Inferior parietal cortex (tissue), 1 donor: ENCODE results near the gene PLEKHN1.
"Not testable (repeated sequence)": the region's sequence is repeated elsewhere in the genome, so short reads cannot be mapped to it uniquely, and the experiment has no call there.

Experiments used
- DNase-seq: peaks from one replicate; pipeline ENCODE4 v3.0.0-alpha.2; 2016; ENCODE audit errors: extremely low spot score

The PLEKHN1 gene

GRCh38 chr1:992362-992761 lies 26.1 kb downstream of the PLEKHN1 start:
- DNase-seq, result no peak

DNA sequence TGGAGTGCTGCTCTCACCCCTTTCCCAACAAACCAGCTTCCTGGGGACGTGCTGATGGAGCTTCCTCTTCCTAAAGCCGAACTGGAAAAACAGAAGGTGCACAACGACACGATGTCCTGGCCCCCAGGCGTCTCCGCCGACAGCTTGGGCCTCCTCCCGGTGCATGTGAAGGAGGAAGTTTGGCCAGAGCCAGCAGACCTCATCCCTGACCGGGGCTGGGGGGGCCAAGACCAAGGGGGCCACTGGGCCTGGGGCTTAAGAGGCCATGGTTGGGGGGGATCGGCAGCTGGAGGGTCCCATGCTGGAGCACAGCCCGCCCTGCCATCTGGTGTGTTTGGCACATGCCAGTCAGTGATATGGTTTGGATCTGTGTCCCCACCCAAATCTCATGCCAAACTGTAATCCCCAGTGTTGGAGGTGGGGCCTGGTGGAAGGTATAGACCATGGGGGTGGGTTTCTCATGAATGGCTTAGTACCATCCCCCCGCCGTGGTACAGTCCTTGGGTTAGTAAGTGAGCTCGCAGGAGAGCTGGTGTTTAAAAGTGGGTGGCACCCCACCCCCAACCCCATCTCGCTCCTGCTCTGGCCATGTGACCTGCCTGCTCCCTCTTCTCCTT lies 27.2 kb downstream of the PLEKHN1 start:
- DNase-seq, result no peak

DNA sequence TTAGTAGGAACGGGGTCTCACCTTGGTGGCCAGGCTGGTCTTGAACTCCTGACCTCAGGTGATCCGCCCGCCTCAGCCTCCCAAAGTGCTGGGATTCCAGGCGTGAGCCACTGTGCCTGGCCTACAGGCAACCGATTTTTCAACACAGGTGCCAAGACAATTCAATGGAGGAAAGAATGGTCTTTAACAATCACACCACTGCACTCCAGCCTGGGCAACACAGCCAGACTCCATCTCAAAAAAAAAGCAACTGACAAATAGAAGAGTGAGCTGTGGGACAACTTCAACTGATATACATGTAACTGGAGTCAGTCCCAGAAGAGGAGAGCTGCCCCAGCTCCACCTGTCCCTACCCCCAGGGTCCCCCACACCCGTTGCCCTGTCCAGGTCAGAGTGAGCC lies 28.3 kb downstream of the PLEKHN1 start:
- DNase-seq, result not testable (repeated sequence)

GRCh38 chr1:995665-996633 lies 29.7 kb downstream of the PLEKHN1 start:
- DNase-seq, result no peak

- no peak for DNase-seq
Measured at GRCh38 chr1:996851-997712, 30.8 kb downstream of the PLEKHN1 start.

DNA sequence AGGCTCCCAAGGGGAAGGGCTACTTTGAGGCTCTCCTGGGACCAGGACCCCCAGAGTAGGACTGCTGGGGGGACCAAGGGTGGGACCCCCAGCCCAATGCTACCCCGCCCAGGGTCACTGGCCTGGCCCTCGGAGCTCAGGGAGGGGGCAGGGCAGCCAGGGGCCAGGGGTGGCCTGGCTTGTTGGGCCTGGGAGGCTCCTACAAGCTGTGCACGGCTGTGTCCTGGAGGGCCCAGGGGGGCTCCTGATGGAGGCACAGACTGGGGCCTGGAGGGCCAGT lies 31.4 kb downstream of the PLEKHN1 start:
- DNase-seq, result no peak

DNA sequence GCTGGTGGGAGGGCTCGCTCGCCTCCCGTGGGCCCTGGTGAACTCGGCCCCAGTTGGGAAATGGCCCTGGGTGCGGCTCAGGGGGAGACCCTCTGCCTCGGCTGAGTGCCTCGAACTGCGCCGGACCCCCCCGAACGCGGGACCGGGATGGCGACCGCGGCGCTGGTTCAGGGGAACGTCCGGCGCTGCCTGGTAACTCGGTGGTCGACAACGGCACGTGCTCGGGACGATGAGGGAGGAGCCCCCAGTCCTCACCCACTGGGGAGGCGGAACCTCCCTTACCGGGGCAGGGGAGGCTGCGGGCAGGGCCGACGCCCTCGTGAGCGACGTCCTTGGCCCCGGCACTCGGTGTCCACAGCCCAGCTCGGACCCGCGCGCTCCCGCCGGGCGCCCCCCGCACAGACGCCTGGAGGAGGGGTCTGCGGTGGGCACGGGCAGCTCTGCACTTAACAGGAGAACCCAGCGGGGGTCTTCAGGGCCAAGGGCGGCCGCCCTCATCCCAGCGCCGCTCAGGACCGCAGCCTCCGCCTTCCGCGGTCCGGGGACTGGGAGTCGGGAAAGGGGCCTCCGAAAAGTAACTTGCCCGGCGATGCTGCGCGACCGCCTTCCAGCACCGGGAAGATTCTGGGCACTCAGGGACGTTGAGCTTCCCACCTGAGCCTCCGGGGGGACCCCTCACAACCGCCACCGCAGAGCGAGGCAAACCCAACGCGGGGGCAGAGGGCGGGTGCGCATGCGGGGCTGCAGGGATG lies 31.9 kb downstream of the PLEKHN1 start:
- no peak for DNase-seq

GRCh38 chr1:998745-998994 lies 32.4 kb downstream of the PLEKHN1 start:
- no peak for DNase-seq

DNA sequence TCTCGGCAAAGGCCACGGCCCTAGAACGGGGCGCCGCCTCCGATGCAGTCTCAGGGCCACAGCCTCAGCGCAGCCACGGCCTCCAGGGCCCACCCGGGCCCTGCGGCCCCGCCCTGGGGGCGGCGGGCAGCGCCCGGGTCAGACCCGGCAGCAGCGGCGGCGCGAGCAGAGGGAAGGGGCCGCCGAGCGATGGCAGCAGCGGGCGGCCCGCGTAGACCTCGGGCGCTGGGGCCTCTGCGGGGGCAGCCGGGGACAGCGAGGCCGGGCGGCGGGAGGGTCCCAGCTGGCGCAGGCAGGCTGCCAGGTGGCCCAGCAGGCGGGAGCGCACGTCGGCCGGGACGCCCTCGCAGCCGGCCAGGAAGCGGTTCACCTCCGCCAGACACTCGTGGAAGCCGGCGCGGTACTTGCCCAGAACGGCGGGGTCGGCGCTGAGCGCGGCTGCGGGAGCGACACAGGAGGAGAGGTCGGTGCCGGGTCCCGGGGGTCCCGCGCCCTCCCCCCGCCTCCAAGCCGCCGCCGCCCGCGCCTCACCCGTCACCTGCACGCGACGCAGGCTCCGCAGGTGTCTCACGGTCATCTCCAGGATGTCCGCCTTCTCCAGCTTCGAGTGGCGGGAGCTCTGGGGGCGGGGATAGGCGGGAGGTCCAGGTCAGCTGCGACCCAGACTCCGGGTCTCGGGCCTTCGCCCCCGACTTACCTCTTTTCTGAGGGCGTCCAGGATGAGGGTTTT lies 32.9 kb downstream of the PLEKHN1 start:
- no peak for DNase-seq

DNA sequence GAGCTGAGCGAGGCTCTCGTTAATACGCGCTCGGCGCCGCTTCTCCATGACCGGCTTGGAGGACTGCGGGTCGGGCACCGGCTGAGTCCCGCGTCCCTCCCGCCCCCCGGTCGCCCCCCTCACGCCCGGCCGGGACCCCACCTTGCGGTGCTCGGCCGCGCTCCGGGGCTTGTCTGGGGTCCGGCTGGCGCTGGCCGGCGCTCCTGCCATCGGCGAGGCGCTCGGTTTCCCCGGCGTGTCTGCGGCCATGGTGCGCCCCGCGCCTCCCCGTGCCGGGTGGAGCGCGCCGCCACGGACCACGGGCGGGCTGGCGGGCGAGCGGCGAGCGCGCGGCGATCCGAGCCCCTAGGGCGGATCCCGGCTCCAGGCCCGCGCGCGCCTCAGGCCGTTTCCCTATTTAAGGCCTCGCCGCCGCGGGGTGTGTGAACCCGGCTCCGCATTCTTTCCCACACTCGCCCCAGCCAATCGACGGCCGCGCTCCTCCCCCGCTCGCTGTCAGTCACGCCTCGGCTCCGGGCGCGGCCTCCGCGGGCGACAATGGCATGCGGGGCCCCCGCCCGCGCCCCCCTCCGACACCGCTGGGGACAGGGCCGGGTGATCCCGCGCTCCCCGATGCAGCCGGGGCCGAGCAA lies 33.6 kb downstream of the PLEKHN1 start, which contains the start of gene HES4:
Gene HES4, minus strand, starts transcription at position 373 of the 632 bp plus-strand sequence. Its CDS starts 124 bp downstream, at position 249.
- DNase-seq, result peak; percentile 57

DNA sequence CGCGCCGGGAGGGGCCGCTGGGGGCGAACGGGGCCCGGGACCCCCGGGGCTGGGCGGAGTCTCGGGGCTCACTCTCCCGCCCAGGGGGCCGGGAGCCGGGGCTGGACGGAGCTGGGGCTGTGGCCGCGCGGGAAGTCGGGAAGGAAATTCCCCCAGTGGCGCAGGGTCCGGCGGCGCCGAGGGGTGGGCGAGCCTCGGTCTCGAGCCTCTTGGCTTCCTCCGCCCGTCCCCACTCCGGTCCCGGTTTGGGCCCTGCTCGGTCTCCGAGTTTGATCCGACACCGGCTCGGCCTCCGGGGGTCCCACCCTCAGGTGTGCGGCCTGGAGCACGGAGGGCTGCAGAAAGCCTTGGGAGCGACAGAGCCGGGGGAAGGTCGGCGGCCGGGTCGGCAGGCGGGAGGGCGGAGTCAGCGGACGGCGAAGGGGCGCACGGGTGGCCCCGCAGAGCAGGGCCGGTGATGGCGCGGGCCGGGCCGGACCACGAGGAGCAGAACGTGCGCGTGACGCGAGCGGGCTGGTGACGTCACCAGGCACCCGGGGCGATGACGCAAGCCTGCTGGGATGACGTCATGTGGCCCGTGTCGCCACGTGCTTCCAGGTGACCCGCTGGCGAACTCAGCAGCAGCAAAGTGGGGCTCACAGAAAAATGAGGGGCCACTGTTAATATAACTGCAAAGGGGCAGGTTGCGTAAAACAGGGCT lies 34.2 kb downstream of the PLEKHN1 start:
- no peak for DNase-seq

DNA sequence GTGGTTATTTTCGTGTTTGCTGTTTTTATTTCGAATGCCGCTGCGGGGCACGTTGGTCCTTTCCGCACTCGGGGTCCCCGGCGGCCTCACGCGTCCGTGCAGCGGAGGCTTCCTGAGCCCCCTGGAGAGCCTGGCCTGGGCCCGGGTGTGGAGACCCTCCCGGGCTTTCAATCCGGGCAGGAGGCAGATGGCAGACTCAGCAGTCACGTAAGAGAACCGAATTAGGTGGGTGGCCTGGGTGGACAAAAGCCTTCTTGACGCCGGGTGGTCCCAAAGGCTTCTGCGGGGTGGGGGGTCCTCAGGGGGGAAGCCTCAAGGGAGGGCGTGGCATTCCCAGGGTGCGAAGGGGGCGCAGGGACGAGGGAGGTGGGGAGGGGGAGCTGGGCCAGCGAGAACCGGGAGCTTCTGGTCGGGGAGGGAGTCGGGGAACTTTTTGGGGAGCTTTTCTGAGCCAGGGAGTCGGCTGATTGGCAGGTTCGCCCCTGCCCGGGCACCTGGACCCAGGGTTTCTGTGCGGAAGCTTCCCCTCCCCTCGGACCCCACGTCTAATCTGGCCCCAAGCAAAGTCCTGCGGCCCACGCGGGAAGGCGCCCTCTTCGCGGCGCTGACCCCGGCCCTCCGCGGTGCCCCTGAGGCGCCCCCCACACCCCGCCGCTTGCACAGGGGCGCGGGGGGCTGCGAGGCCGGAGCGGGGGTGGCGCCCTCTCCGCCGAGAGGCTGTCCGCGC lies 34.9 kb downstream of the PLEKHN1 start:
- DNase-seq, result no peak

DNA sequence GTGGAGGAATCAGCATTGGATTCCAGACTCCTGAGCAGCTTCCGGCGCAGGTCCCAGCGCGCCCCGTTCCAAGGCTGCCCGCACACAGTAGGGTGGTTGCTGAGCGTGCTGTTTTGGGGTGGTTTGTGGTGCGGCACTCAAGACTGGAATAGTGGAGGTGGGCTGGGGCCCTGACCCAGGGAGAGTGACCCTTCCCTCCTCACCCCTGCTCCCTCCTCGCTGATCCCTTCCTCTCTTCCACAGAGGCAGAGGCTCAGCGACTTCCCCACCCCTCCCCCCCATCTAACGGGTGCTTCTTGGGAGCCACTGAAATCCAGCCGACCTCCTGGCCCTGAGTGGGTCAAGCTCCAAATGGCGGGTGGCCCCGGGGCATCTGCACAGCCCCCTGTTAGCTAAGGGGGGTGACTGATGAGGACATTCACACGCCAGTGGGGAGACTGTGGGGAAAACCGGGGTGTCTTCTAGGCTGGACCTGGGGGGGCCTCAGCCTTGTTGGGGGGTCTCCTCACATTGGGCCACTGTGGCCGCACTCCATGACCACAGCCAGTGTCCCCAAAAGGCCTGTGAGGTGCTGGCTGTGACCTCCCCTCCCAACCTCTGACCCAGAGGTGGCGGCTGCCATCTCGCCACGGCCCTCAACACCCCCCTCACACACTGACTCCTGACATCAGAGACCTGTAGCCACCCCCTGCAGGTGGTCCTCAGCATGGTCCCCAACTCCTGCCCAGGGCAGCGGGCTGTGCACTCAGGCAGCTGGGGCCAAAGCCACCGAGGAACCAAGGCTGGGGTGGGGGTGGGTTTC lies 37.5 kb downstream of the PLEKHN1 start:
- DNase-seq, result no peak

GRCh38 chr1:1004420-1004779 lies 38.1 kb downstream of the PLEKHN1 start:
- no peak for DNase-seq

DNA sequence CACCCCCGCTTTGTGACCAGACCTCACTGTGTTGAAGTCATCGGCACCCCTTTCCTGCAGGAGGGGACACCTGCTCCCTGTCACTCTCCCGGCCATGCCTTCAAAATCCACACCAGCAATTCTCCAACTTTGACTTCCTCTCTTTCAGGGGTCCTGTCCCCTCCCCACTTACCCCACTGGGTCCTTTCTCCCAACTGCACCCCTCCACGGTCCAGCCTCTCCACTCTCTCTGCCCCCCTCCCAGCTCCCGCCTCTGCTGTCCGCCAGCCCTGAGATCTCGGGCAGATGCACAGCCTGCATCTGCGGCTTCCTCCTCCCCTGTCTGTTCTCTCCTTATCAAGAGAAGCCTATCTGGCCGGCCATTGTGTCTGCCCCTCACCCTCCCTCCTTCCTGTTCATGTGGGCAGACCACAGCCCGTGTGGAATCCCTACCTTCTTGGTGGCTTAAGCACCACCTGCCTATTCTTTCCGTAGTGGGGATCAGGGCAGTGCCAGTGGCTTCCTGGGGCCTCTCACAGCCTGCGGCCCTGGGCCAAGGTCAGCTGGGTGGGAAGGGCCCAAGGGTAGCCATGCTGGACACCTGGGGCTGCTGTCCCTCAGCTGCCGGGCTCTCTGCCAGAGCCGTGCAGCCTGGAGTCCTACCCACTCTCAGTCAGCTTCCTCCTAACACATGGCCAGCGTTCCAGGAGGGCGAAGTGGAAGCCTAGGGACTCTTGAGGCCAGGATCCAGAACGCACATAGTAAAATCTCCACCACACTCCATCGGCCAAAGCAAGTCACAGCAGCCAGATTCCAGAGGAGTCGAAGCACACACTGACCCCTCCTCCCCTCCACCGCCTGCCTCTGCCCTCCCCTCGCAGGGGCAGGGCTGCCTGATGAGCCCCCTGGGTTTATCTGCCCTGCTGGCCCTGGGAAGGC lies 38.8 kb downstream of the PLEKHN1 start:
- no peak for DNase-seq

GRCh38 chr1:1005774-1006304 lies 39.6 kb downstream of the PLEKHN1 start:
- no peak for DNase-seq
